Body of pancreas (tissue), 4 donors: ENCODE results near the gene SPAG5. TPM values are rescaled to one million over a fixed set of nuclear protein-coding genes. Genes with fewer than 3 reads are reported as not detected.

Source experiments
- ATAC-seq: fragments of 150-250 bp; one replicate; pipeline ENCODE4 v1.9.1; 2016
- DNase-seq, 4 donors: peaks; one replicate each; pipeline ENCODE4 v3.0.0-alpha.2; 2019
- H3K27ac ChIP-seq, 4 donors: fragments of 200-600 bp; sonication (generic); 1 replicate in 3 of 4; 2 replicates in 1 of 4; pipeline versions ENCODE4 v1.5.1 to v1.6.1; 2016 to 2019; ENCODE audit warnings: mild to moderate bottlenecking in 1 of 4, mixed read lengths in 1 of 4, moderate library complexity in 1 of 4
- H3K27me3 ChIP-seq, 2 donors: fragments of 200-600 bp; sonication (generic); one replicate each; pipeline ENCODE4 v1.6.0; 2016; ENCODE audit warnings: mild to moderate bottlenecking in 1 of 2
- H3K36me3 ChIP-seq, 2 donors: fragments of 200-600 bp; sonication (generic); replicated peaks in 1 of 2; 2 replicates each; pipeline ENCODE4 v1.5.1; 2016; ENCODE audit warnings: low read depth in 2 of 2; ENCODE audit not compliant: insufficient read depth in 1 of 2
- H3K4me1 ChIP-seq: fragments of 200-600 bp; sonication (generic); one replicate; pipeline ENCODE4 v1.6.0; 2016
- H3K4me3 ChIP-seq, 2 donors: fragments of 200-600 bp; sonication (generic); 1 replicate in 1 of 2; 2 replicates in 1 of 2; pipeline ENCODE4 v1.5.1; 2016 to 2019
- H3K9me3 ChIP-seq, 3 donors: fragments of 200-600 bp; sonication (generic); 1 replicate in 2 of 3; 2 replicates in 1 of 3; pipeline ENCODE4 v1.5.1; 2016
- CTCF ChIP-seq, 7 experiments: fragments of 450-650 bp in 4 of 7; fragments of 200-600 bp in 3 of 7; sonication (generic) in 3 of 7; IDR thresholded peaks; one replicate each; pipeline ENCODE4 v1.5.1; 2016 to 2019; ENCODE audit warnings: antibody characterized with exemption in 7 of 7
- POLR2A ChIP-seq, 3 donors: fragments of 450-650 bp; IDR thresholded peaks; one replicate each; pipeline ENCODE4 v1.6.1; 2016; ENCODE audit warnings: antibody characterized with exemption in 3 of 3, mild to moderate bottlenecking in 2 of 3
- WGBS, 2 donors: methylation state at CpG; one replicate each; pipeline ENCODE4 v1.1.5; 2017; 5-methylcytosine and 5-hydroxymethylcytosine counted together
- intact Hi-C: fragments of 100-400 bp; cut with DNase I; formaldehyde crosslinking; loops from one replicate; pipeline ENCODE4 v1.15.1; 2023
- total RNA-seq, 2 donors: library from RNA; depleted of rRNA; stranded (reverse); fragments of >200 nt; gene quantifications; one replicate each; pipeline ENCODE4 v1.1.0, GENCODE V29; 2016

SPAG5 gene
- total RNA-seq, 2 donors from 2014 or later, result 3.1 TPM; not detected in 1

DNA sequence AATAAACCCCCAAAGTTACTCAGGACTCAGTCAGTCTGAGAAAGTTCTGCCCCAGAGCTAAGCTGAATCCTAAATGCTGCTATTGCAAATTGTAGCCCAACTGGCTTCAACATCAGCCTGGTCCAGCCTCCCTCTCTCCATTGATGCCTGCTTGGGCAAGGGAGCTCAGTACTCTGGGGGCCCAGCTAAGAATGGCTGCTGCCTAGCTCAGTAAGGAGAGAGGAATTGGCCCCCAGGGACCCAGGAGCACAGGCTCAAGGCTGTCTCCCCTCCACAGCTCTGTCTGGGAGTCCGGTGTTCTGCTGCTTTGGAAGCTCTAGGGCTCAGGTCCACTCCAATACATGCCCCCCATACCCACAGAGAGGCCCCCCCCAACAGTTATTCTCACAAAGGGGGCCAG, 48.0 kb downstream of the SPAG5 start:
- H3K4me3 ChIP-seq, result no peak overlapping the region
- DNase-seq (no peak), ATAC-seq (no peak)
- H3K27me3 ChIP-seq, result no peaks in the 10 kb centered on the region
- WGBS, 2 donors, result no CpG with 5 or more reads among the region's 1 CpG
- TF ChIP-seq CTCF (IDR thresholded peaks at IDR 0.05) (no peak), POLR2A (IDR thresholded peaks at IDR 0.05) (no peak)
- H3K4me1 ChIP-seq, result peaks cover 31% of the 10 kb centered on the region
- peaks cover 0 to 6% of the 10 kb centered on the region in 2 donors for H3K36me3 ChIP-seq
- intact Hi-C loops, result no loop called here
- no peaks in the 10 kb centered on the region for H3K9me3 ChIP-seq
- H3K27ac ChIP-seq, result no peak overlapping the region

DNA sequence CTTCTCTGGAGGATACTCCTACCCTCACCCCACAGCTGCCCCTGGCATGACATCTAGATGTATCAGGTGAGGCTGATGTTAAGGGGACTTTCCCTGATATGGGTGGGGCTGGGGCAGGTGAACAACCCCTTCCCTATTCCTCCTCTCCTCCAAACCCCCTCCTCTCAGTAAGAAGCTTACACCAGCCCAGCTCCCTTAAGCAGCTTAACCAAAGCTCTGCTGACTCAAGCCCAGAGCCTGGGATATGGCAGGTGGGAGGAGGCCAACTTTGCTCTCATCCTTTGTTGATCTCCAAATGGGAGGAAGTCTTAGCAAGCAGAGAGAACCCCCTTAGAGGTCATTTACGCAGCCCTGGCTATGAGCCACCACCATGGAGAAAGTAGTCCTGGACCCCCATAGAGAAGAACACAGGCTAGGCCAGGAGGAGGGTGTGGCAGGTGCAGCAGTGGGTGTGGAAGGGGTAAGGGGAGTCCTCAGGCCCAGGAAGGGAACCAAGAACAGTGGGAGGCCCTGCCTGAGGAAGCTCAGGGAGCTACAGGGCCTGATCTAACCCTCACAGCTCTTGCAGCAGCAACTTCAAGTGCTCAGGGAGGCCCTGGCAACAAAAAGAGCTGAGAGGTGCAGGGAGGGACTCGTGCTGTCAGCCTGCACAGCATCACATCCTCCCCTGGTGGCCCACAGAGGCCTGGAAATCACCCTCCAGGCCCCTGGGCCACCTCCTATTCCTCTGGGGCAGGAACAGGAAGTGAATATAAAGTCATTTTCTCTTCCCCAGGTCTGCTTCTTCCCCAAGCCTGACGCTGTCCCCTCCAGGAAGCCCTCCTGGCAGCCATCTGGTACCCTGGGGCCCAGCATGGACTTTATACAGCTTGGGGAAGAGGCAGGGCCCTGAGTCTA, 49.3 kb downstream of the SPAG5 start:
- no peaks in the 10 kb centered on the region for H3K36me3 ChIP-seq
- ATAC-seq (no peak), DNase-seq (peak in 2 of 4 donors; percentile 30 to 38)
- intact Hi-C loops, result no loop called here
- H3K27me3 ChIP-seq, result no peaks in the 10 kb centered on the region
- no peaks in the 10 kb centered on the region for H3K9me3 ChIP-seq
- no peak overlapping the region for H3K27ac ChIP-seq
- no peak overlapping the region for H3K4me3 ChIP-seq
- TF ChIP-seq CTCF (IDR thresholded peaks at IDR 0.05) (no peak), POLR2A (IDR thresholded peaks at IDR 0.05) (no peak)
- H3K4me1 ChIP-seq, result peaks cover 31% of the 10 kb centered on the region
- WGBS, 2 donors, result 78 to 92% methylated on average over 3 of the region's 3 CpGs

DNA sequence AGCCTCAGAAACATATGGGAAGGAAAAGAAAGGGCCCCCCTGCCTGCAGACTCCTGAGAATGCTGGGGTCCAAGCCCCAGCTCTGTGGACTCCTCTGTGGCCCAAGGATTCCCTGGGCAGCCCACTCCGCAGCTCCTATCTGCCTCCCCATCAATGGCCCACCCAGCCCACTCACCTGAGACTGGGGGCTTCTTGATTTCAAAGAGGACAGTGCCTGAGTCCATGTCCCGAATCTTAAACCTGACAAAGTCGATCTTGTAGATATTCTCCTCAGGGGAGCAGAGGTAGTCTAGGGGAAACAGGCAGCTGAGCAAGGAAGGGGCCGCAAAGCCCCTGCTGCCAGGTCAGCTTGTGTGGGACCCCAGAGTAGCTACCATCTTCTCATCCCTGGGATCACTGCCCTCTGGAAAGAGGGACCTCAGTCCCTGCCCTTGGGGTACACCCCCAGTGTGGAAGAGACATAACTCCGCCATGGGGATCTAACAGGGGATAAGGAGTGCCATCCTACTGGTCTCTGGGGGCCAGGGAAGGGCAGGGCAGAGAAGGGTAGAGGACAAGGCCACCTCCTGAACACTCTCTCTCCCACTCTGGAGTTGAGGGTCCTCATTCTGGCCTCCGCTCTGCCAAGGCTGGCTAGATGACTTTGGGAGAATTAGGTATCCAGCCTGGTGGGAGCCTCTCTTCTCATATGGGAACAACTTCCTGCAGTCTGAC, 50.3 kb downstream of the SPAG5 start:
- intact Hi-C loops, result no loop called here
- Histone ChIP-seq H3K27me3 (no peaks in the 10 kb centered on the region), H3K4me1 (peaks cover 26% of the 10 kb centered on the region), H3K4me3 (no peak overlapping the region), H3K27ac (no peak overlapping the region), H3K36me3 (no peaks in the 10 kb centered on the region), H3K9me3 (no peaks in the 10 kb centered on the region)
- no peak for ATAC-seq
- WGBS, 2 donors, result 74 to 76% methylated on average over 6 of the region's 6 CpGs
- TF ChIP-seq POLR2A (IDR thresholded peaks at IDR 0.05) (no peak), CTCF (IDR thresholded peaks at IDR 0.05) (no peak)
- no peak for DNase-seq

DNA sequence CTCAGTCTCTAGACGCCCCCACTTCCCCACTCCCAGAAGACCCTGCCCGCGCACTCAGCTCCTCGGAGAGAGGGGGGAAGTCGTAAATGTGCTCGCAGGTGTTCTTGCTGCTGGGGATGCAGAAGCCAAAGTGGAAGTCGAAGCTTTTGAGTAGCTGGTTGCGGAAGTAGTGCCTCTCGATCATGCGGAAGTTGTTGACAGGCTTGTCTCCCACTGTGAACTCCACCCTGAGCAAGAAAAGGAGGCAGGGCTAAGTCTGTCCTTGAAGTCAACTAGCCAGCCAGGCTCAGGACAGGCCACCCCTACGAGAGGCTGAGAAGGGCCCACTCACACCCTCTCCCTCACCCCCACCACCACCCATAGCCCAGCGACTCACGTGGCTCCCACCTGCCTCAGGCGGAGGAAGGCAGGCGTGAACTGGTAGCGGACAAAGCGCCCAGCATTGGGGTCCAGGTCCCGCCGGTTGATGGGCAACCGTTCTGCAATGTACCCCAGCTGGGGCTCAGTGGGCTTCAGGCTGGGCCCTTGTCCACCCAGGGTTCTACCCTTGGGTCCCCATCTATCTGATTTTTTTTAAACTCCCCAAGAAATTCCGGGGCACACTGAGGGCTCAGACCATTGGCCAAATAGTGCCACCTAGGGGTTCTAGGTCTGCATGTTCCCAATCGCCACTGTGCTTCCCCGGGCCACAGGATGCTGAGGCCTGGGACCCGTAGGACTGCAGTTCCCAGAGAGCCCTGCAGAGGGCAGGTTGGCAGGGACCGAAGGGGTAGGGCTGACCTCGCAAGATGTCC, 51.0 kb downstream of the SPAG5 start:
- Histone ChIP-seq H3K9me3 (no peaks in the 10 kb centered on the region), H3K27ac (peak overlapping the region in 1 of 4 donors; percentile 16), H3K4me1 (peaks cover 18% of the 10 kb centered on the region), H3K4me3 (no peak overlapping the region), H3K27me3 (no peaks in the 10 kb centered on the region), H3K36me3 (no peaks in the 10 kb centered on the region)
- no peak for TF ChIP-seq POLR2A (IDR thresholded peaks at IDR 0.05)
- TF ChIP-seq CTCF (IDR thresholded peaks at IDR 0.05), result peak; percentile 80 to 93 (median 91)
- intact Hi-C loops, result no loop called here
- WGBS, 2 donors, result 69 to 81% methylated on average over 18 to 26 of the region's 26 CpGs
- ATAC-seq, result peak; percentile 68
- peak; percentile 76 to 83 (median 81) for DNase-seq
